IMR-90 (cell line): ENCODE results near the gene DDX42. TPM values are rescaled to one million over a fixed set of nuclear protein-coding genes. Genes with fewer than 3 reads are reported as not detected.

Source experiments
- ATAC-seq: fragments of 200-7000 bp; cut with Tn5 transposase; 2 replicates; pipeline ENCODE4 v1.9.1; 2020; ENCODE audit warnings: low read depth, mild to moderate bottlenecking, moderate library complexity
- BruUV-seq: library from RNA; stranded (reverse); fragments of 400-500 nt; replicated peaks from 2 replicates; lab custom pipeline; 2021; lab: Mats Ljungman, UMichigan
- CTCF ChIA-PET: fragments of 300-600 bp; formaldehyde crosslinking; extraction: SDS; loops from one replicate; lab custom pipeline; 2021; ENCODE audit warnings: antibody characterized with exemption; lab: Yijun Ruan, JAX
- POLR2A ChIA-PET: fragments of 300-600 bp; sonication (Branson Sonifier 250); formaldehyde crosslinking; loops from one replicate; lab custom pipeline; 2022; ENCODE audit warnings: antibody characterized with exemption; ENCODE audit not compliant: unreplicated experiment; lab: Charles Lee
- DNase-seq: peaks from one replicate; pipeline ENCODE4 v3.0.0; 2013
- H2AFZ ChIP-seq: replicated peaks from 2 replicates; pipeline ENCODE3; 2013; ENCODE audit warnings: low read length, mild to moderate bottlenecking; ENCODE audit not compliant: poor library complexity
- H2AK5ac ChIP-seq: 2 replicates; pipeline ENCODE4 v1.6.1; 2013; ENCODE audit warnings: low read depth, low read length, inconsistent platforms
- H2AK9ac ChIP-seq: replicated peaks from 2 replicates; pipeline ENCODE3; 2013; ENCODE audit warnings: mild to moderate bottlenecking, low read depth, low read length, moderate library complexity; ENCODE audit not compliant: poor library complexity
- H2BK120ac ChIP-seq: 2 replicates; pipeline ENCODE4 v1.6.1; 2013; ENCODE audit warnings: low read depth, low read length, inconsistent platforms
- H2BK15ac ChIP-seq: 3 replicates; pipeline ENCODE4 v1.6.1; 2013; ENCODE audit warnings: low read depth, low read length, inconsistent platforms
- H2BK20ac ChIP-seq: 2 replicates; pipeline ENCODE4 v1.6.1; 2013; ENCODE audit warnings: low read depth, mild to moderate bottlenecking, inconsistent platforms, low read length, moderate library complexity
- H2BK5ac ChIP-seq: 2 replicates; pipeline ENCODE4 v1.6.1; 2013; ENCODE audit warnings: mild to moderate bottlenecking, low read depth, low read length, inconsistent platforms; ENCODE audit not compliant: poor library complexity, severe bottlenecking
- H3K14ac ChIP-seq: replicated peaks from 2 replicates; pipeline ENCODE4 v1.6.1; 2013; ENCODE audit warnings: low read depth, low read length, inconsistent platforms
- H3K18ac ChIP-seq: 2 replicates; pipeline ENCODE4 v1.6.1; 2013; ENCODE audit warnings: low read depth, low read length, control low read depth
- H3K23ac ChIP-seq: 2 replicates; pipeline ENCODE4 v1.6.1; 2013; ENCODE audit warnings: low read depth, low read length, inconsistent platforms
- H3K27ac ChIP-seq: 2 replicates; pipeline ENCODE4 v1.5.1; 2013; ENCODE audit warnings: mild to moderate bottlenecking, control low read depth, low read length; ENCODE audit not compliant: insufficient read depth
- H3K27me3 ChIP-seq: 2 replicates; pipeline ENCODE4 v1.6.1; 2013; ENCODE audit warnings: low read length; ENCODE audit not compliant: control insufficient read depth, insufficient read depth
- H3K36me3 ChIP-seq: 2 replicates; pipeline ENCODE4 v1.6.1; 2013; ENCODE audit warnings: low read length, mixed read lengths; ENCODE audit not compliant: control insufficient read depth, insufficient read depth
- H3K4ac ChIP-seq: 2 replicates; pipeline ENCODE4 v1.6.1; 2013; ENCODE audit warnings: low read depth, low read length, inconsistent platforms
- H3K4me1 ChIP-seq: 2 replicates; pipeline ENCODE4 v1.6.1; 2013; ENCODE audit warnings: low read length, mixed read lengths; ENCODE audit not compliant: control insufficient read depth, insufficient read depth
- H3K4me2 ChIP-seq: 2 replicates; pipeline ENCODE4 v1.6.1; 2013; ENCODE audit warnings: low read depth, mild to moderate bottlenecking, control low read depth, low read length, moderate library complexity
- H3K4me3 ChIP-seq: 2 replicates; pipeline ENCODE4 v1.5.1; 2013; ENCODE audit warnings: low read depth, mild to moderate bottlenecking, control low read depth, low read length, moderate library complexity; ENCODE audit not compliant: insufficient read depth
- H3K56ac ChIP-seq: 2 replicates; pipeline ENCODE4 v1.6.1; 2013; ENCODE audit warnings: low read length, inconsistent platforms; ENCODE audit not compliant: insufficient read depth; ENCODE audit errors: extremely low read depth
- H3K79me1 ChIP-seq, 2 experiments: 2 replicates each; pipeline ENCODE4 v1.6.1; 2013; ENCODE audit warnings: low read length in 2 of 2, inconsistent platforms in 1 of 2, low read depth in 1 of 2
- H3K9ac ChIP-seq: 2 replicates; pipeline ENCODE4 v1.6.1; 2013; ENCODE audit warnings: low read depth, low read length, control low read depth
- H3K9me1 ChIP-seq: 2 replicates; pipeline ENCODE4 v1.6.1; 2013; ENCODE audit warnings: low read length, inconsistent platforms; ENCODE audit not compliant: insufficient read depth
- H3K9me3 ChIP-seq: 2 replicates; pipeline ENCODE4 v1.6.1; 2013; ENCODE audit warnings: low read length; ENCODE audit not compliant: control insufficient read depth, insufficient read depth
- H4K20me1 ChIP-seq: 2 replicates; pipeline ENCODE4 v1.6.1; 2013; ENCODE audit warnings: low read length, inconsistent platforms; ENCODE audit not compliant: insufficient read depth
- H4K5ac ChIP-seq: 2 replicates; pipeline ENCODE4 v1.6.1; 2013; ENCODE audit warnings: mild to moderate bottlenecking, low read depth, low read length, control low read depth
- H4K8ac ChIP-seq, 2 experiments: 2 replicates each; pipeline ENCODE4 v1.6.1; 2013; ENCODE audit warnings: low read depth in 2 of 2, low read length in 2 of 2, control low read depth in 1 of 2, inconsistent platforms in 1 of 2
- H4K91ac ChIP-seq: 2 replicates; pipeline ENCODE4 v1.6.1; 2013; ENCODE audit warnings: low read depth, low read length, inconsistent platforms; ENCODE audit not compliant: insufficient read depth
- CEBPB ChIP-seq: IDR thresholded peaks from 2 replicates; pipeline ENCODE4 v1.6.1; 2012; ENCODE audit warnings: low read depth, low read length, improper control_type of control experiment
- FOS ChIP-seq: fragments of 150-350 bp; IDR thresholded peaks from 2 replicates; pipeline ENCODE4 v1.6.1; 2016; ENCODE audit warnings: low read depth, low read length
- MAFK ChIP-seq: IDR thresholded peaks from 2 replicates; pipeline ENCODE4 v1.6.1; 2012; ENCODE audit warnings: low read depth, low read length, improper control_type of control experiment
- MAZ ChIP-seq: IDR thresholded peaks from 2 replicates; pipeline ENCODE4 v1.6.1; 2012; ENCODE audit warnings: low read depth, mild to moderate bottlenecking, low read length, improper control_type of control experiment, moderate library complexity, borderline replicate concordance
- POLR2A ChIP-seq: IDR thresholded peaks from 2 replicates; pipeline ENCODE4 v1.6.1; 2012; ENCODE audit warnings: mild to moderate bottlenecking, low read depth, low read length
- WGBS, 2 experiments: methylation state at CpG; one replicate each; pipeline versions ENCODE4 v1.1.5 to v1.1.7; 2013; ENCODE audit warnings: missing lambda C conversion rate in 2 of 2; ENCODE audit not compliant: insufficient read length in 1 of 2; ENCODE audit errors: extremely low coverage in 2 of 2; 5-methylcytosine and 5-hydroxymethylcytosine counted together
- dilution Hi-C: fragments of 300-500 bp; cut with HindIII; formaldehyde crosslinking; loops from one replicate; pipeline ENCODE4 v1.14.3; 2018; ENCODE audit warnings: low sequenced_read_pairs; ENCODE audit not compliant: unreplicated experiment
- in situ Hi-C: fragments of 300-500 bp; cut with MboI; formaldehyde crosslinking; loops from 3 replicates; pipeline ENCODE4 v1.14.3; 2019; ENCODE audit warnings: low sequenced_read_pairs, inconsistent platforms, mixed read lengths
- intact Hi-C: fragments of 100-400 bp; cut with micrococcal nuclease; formaldehyde crosslinking; loops from 2 replicates; pipeline ENCODE4 v1.10.0; 2022
- polyA plus RNA-seq, 3 experiments: library from polyadenylated mRNA; depleted of rRNA; stranded (reverse); fragments of >200 nt; gene quantifications; 2 replicates each; pipeline ENCODE4 v1.2.3, GENCODE V29; 2012; ENCODE audit warnings: low replicate concordance in 1 of 3
- total RNA-seq: library from RNA; depleted of rRNA; stranded (reverse); fragments of >200 nt; gene quantifications from 2 replicates; pipeline ENCODE4 v1.2.3, GENCODE V29; 2012
- TF ChIP-seq, protein P1 (sequence below): fragments of 150-350 bp; IDR thresholded peaks from 2 replicates; pipeline ENCODE4 v1.6.1; 2016; ENCODE audit warnings: low read depth, mild to moderate bottlenecking, low read length, moderate library complexity, borderline replicate concordance
- TF ChIP-seq, protein P2 (sequence below): fragments of 150-350 bp; IDR thresholded peaks from 2 replicates; pipeline ENCODE4 v1.6.1; 2017; ENCODE audit warnings: mild to moderate bottlenecking, antibody characterized with exemption, low read length, low read depth

DDX42 gene
- total and polyA plus RNA-seq, 2 of the 4 experiments (the other 2 are of a cell fraction): 75.8 to 91.5 TPM

DNA sequence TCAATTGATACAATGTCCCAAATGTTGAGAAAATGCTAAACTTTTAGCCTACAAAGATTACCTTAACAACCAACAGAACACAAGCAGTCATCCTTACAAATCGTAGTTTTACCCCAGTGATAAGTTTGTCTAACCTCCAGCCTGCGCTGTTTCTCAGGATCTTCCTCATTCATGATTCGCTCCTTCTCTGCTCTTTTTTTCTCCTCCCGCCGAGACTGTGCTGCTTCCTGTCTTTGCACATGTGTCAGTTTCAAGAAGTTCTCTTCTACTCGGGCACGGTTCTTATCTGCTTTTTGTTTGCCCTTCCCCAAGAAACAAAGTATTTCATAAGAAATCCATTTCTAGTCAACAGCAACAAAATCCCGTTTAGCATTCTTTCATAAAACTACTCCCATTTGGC lies 22.2 kb upstream of the DDX42 start:
- DNase-seq: no peak
- CTCF ChIA-PET: interaction anchor here (1.2 kb wide), 1 partner anchor 82 kb away, joined by 3 read pairs; no protein-coding TSS in a partner anchor
- no peak overlapping the region for H3K4ac ChIP-seq
- no peaks in the 10 kb centered on the region for H3K4me1 ChIP-seq
- H3K27me3 ChIP-seq: no peaks in the 10 kb centered on the region
- intact Hi-C loops: no loop called here
- H3K23ac ChIP-seq: no peak overlapping the region
- H3K9me1 ChIP-seq: no peaks in the 10 kb centered on the region
- H2BK20ac ChIP-seq: no peak overlapping the region
- no peak overlapping the region for H2AK5ac ChIP-seq
- BruUV-seq: no TSS peak
- no peak overlapping the region for H2BK5ac ChIP-seq
- H2AK9ac ChIP-seq: no peak overlapping the region
- no peaks in the 10 kb centered on the region for H4K20me1 ChIP-seq
- no peak overlapping the region for H3K9ac ChIP-seq
- H4K5ac ChIP-seq: no peak overlapping the region
- ATAC-seq: no peak
- in situ Hi-C loops: no loop called here
- H3K79me1 ChIP-seq: peaks cover 3 to 7% of the 10 kb centered on the region in 2 experiments; a peak in 3 of 4 replicates
- no peak overlapping the region for H3K4me3 ChIP-seq
- H2BK15ac ChIP-seq: no peak overlapping the region
- TF ChIP-seq MAZ: no peak
- TF ChIP-seq MAFK: no peak
- no peak for TF ChIP-seq POLR2A
- TF ChIP-seq, protein P1, sequence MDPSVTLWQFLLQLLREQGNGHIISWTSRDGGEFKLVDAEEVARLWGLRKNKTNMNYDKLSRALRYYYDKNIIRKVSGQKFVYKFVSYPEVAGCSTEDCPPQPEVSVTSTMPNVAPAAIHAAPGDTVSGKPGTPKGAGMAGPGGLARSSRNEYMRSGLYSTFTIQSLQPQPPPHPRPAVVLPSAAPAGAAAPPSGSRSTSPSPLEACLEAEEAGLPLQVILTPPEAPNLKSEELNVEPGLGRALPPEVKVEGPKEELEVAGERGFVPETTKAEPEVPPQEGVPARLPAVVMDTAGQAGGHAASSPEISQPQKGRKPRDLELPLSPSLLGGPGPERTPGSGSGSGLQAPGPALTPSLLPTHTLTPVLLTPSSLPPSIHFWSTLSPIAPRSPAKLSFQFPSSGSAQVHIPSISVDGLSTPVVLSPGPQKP: no peak
- no peak for TF ChIP-seq FOS
- no peak for TF ChIP-seq CEBPB
- TF ChIP-seq, protein P2, sequence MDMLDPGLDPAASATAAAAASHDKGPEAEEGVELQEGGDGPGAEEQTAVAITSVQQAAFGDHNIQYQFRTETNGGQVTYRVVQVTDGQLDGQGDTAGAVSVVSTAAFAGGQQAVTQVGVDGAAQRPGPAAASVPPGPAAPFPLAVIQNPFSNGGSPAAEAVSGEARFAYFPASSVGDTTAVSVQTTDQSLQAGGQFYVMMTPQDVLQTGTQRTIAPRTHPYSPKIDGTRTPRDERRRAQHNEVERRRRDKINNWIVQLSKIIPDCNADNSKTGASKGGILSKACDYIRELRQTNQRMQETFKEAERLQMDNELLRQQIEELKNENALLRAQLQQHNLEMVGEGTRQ: no peak
- dilution Hi-C loops: no loop called here
- H3K27ac ChIP-seq: no peak overlapping the region
- H2BK120ac ChIP-seq: no peak overlapping the region
- no peak overlapping the region for H3K14ac ChIP-seq
- H3K56ac ChIP-seq: no peak overlapping the region
- 91% methylated on average over 7 of the region's 8 CpGs; no CpG with 5 or more reads in 1 of the 2 experiments for WGBS, 2 experiments
- H4K8ac ChIP-seq: no peak overlapping the region
- no peak overlapping the region for H3K4me2 ChIP-seq
- no peaks in the 10 kb centered on the region for H3K9me3 ChIP-seq
- no peak overlapping the region for H4K91ac ChIP-seq
- POLR2A ChIA-PET: no interaction called here
- no peak overlapping the region for H3K18ac ChIP-seq
- peaks cover 44% of the 10 kb centered on the region for H3K36me3 ChIP-seq
- H2AFZ ChIP-seq: no peak overlapping the region
